GM10266 (cell line): ENCODE results near the gene NFYA.

Experiments
- DNase-seq: peaks from one replicate; pipeline ENCODE4 v3.0.0; 2012; ENCODE audit errors: extremely low spot score
- CTCF ChIP-seq: IDR thresholded peaks from 2 replicates; pipeline ENCODE4 v1.5.1; 2012; ENCODE audit warnings: mild to moderate bottlenecking, low read depth; ENCODE audit not compliant: control insufficient read depth, insufficient read depth; ENCODE audit errors: missing control alignments

The NFYA gene

GRCh38 chr6:41054511-41054910, 18.3 kb upstream of the NFYA start:
- no peak for TF ChIP-seq CTCF
- DNase-seq = no peak

GRCh38 chr6:41055149-41055548, 17.6 kb upstream of the NFYA start:
- no peak for TF ChIP-seq CTCF
- no peak for DNase-seq

- DNase-seq = no peak
- no peak for TF ChIP-seq CTCF
Observed at GRCh38 chr6:41056768-41057490, 15.8 kb upstream of the NFYA start.

- no peak for TF ChIP-seq CTCF
Observed at GRCh38 chr6:41058783-41059181, 14.0 kb upstream of the NFYA start.

GRCh38 chr6:41059556-41059955, 13.2 kb upstream of the NFYA start:
- TF ChIP-seq CTCF = no peak
- DNase-seq = no peak

More at GRCh38 chr6:41058783-41059181, 14.0 kb upstream of the NFYA start:
- DNase-seq = no peak

GRCh38 chr6:41061196-41061726, 11.5 kb upstream of the NFYA start:
- no peak for TF ChIP-seq CTCF
- DNase-seq = no peak

GRCh38 chr6:41062056-41062455, 10.7 kb upstream of the NFYA start:
- no peak for DNase-seq
- no peak for TF ChIP-seq CTCF
